HEK293T (cell line): ENCODE results near the gene SHC4.

Experiments used
- ARNT ChIP-seq: fragments of 450-650 bp; IDR thresholded peaks from 2 replicates; pipeline ENCODE4 v1.6.1; 2017; ENCODE audit warnings: mild to moderate bottlenecking
- BHLHE40 ChIP-seq: fragments of 450-650 bp; IDR thresholded peaks from 2 replicates; pipeline ENCODE4 v1.6.1; 2016; ENCODE audit warnings: mild to moderate bottlenecking, moderate library complexity, borderline replicate concordance
- ELF4 ChIP-seq: fragments of 450-650 bp; IDR thresholded peaks from 2 replicates; pipeline ENCODE4 v1.6.1; 2017; ENCODE audit warnings: antibody characterized with exemption
- FOXK2 ChIP-seq: fragments of 450-650 bp; IDR thresholded peaks from 2 replicates; pipeline ENCODE4 v1.6.1; 2016; ENCODE audit warnings: mild to moderate bottlenecking
- FOXM1 ChIP-seq: fragments of 450-650 bp; IDR thresholded peaks from 2 replicates; pipeline ENCODE4 v1.6.1; 2017; ENCODE audit warnings: mild to moderate bottlenecking, borderline replicate concordance
- HDGF ChIP-seq: fragments of 450-650 bp; IDR thresholded peaks from 2 replicates; pipeline ENCODE4 v1.6.1; 2017; ENCODE audit warnings: antibody characterized with exemption, borderline replicate concordance
- LEF1 ChIP-seq: fragments of 450-650 bp; IDR thresholded peaks from 2 replicates; pipeline ENCODE4 v1.6.1; 2017; ENCODE audit warnings: mild to moderate bottlenecking, borderline replicate concordance
- PKNOX1 ChIP-seq: fragments of 450-650 bp; IDR thresholded peaks from 2 replicates; pipeline ENCODE4 v1.6.1; 2016
- SP1 ChIP-seq: fragments of 450-650 bp; IDR thresholded peaks from 2 replicates; pipeline ENCODE4 v1.6.1; 2017
- SUZ12 ChIP-seq: fragments of 450-650 bp; IDR thresholded peaks from 2 replicates; pipeline ENCODE4 v1.6.1; 2016; ENCODE audit warnings: mild to moderate bottlenecking
- TARDBP ChIP-seq: fragments of 450-650 bp; IDR thresholded peaks from 2 replicates; pipeline ENCODE4 v1.6.1; 2016

- no peak for TF ChIP-seq BHLHE40
- no peak for TF ChIP-seq ARNT
- no peak for TF ChIP-seq LEF1
- no peak for TF ChIP-seq SP1
- no peak for TF ChIP-seq SUZ12
- no peak for TF ChIP-seq HDGF
- TF ChIP-seq FOXK2, result no peak
- TF ChIP-seq FOXM1, result no peak
- TF ChIP-seq ELF4, result no peak
- TF ChIP-seq TARDBP, result no peak
- no peak for TF ChIP-seq PKNOX1
Observed at GRCh38 chr15:48966595-48967301, 3.0 kb upstream of the SHC4 start.
